Epithelial cell of proximal tubule (primary cell): ENCODE results near the gene PIM3. TPM values are rescaled to one million over a fixed set of nuclear protein-coding genes. Genes with fewer than 3 reads are reported as not detected.

Experiments
- DNase-seq: peaks from one replicate; pipeline ENCODE4 v3.0.0-alpha.2; 2011; ENCODE audit warnings: low read depth
- H3K4me3 ChIP-seq: 2 replicates; pipeline ENCODE4 v1.5.1; 2011; ENCODE audit warnings: low read depth, mild to moderate bottlenecking, low read length
- CTCF ChIP-seq: conservative IDR thresholded peaks from 2 replicates; pipeline ENCODE4 v1.5.1; 2012; ENCODE audit warnings: low read depth, mild to moderate bottlenecking, low read length
- total RNA-seq: library from RNA; depleted of rRNA; stranded (reverse); fragments of >200 nt; gene quantifications from 2 replicates; pipeline ENCODE4 v1.2.3, GENCODE V29; 2015

Gene PIM3
- total RNA-seq, 1 donor from 2014 or later: 37.5 TPM

DNA sequence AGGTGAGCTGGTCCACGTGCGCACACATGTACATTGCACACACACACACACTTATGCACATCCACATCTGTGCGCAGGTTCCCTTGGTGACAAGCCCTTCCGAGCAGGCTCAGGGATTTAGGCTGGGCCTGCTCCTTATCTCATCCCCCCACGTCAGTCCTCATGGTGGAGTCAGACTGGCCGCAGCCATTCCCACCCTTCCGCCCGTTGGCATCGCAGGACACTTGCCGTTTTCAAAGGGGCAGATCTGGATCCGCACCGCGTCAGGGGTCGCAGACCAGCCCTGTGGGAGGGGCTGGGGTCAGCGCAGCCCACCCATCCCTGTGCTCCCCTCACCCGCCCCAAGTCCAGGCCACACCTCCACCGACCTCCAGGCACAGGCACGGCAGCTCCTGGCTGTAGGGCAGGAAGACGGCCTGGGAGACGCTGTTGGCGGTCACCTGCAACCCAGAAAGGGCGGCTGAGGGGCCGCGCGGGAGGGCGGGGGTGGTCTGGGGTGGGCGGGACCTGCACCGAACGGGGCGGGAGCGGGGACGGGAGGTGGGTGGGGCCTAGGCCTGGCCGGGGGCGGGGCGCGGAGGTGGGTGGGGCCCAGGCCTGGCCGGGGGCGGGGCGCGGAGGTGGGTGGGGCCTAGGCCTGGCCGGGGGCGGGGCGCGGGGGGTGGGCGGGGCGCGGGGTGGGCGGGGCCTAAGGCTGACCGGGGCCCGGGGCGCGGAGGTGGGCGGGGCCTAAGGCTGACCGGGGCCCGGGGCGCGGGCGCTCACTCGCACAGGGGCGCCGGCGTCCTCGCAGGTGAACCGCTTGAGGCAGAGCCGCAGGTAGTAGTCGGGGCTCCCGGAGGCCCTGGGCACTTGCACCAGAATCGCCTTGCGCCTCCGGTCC lies 38.7 kb downstream of the PIM3 start:
- TF ChIP-seq CTCF: no peak
- no peak overlapping the region for H3K4me3 ChIP-seq
- DNase-seq: no peak

DNA sequence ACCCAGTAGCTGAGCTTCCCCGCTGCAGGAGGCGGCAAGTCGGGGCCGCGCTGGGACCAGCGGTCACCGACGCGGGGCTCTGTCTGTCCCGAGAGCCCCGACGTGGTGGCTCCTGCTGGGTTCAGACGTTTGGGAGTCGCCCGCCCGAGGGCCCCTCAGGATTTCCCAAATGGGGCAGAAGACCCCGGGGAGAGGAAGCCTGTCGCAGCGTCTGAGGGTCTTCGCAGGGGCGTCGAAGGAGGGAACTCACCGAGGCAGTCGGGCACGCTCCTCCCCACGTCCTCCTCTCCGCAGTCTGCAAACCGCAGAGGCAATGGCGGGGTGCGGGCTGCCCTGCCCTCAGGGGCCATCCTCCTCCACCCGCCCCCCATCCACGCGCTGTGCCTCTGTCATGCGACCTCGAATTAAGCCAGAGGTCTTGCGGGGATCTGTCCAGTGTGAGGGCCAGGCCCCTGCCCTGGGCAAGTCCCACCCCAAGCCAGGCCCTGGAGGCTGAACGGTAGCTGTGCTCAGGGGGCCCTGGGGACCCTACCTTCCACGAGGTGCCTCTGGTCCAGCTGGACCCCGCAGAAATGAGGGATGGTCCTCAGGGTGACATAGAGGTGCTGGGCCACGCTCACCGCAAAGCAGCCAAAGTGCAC lies 39.5 kb downstream of the PIM3 start:
- no peak for DNase-seq
- TF ChIP-seq CTCF: no peak
- H3K4me3 ChIP-seq: no peak overlapping the region

DNA sequence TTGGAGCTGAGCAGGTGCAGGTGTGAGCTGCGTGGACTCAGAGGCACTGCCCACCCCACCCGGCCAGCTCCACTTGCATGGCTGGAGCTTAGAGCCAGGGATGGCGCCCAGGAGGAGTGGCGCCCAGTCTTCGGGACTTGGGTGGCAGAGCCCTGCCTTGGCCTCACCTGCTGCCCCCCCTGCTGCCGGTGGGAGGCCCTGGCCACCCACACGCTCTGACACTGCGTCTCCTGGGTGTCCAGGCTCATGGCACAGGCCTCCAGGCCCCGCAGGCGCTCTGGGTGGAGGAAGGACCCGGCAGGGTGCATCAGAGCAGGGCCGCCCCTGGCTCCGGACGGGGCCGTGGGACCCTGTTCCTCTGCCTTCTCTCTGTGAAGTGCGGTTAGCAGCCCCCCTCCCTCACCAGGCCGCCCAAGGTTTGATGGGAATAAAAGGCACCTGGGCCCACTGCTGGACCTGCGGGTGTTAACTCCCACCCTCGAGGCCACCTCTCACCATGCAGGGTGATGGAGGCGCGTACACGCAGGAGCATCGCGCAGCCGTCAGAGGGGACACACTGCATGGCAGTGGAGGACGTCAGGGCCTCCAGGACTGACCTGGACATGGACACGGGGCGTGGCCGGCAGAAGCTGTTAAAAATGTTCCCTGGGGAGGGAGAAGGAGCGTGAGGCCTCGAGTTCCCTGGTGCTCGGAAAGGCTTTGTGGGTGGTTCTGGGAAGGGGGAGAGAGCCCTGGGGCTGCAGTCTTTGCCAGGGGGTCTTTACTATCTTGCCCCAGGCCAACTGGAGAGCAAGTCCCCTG lies 40.2 kb downstream of the PIM3 start:
- TF ChIP-seq CTCF: no peak
- no peak overlapping the region for H3K4me3 ChIP-seq
- DNase-seq: no peak

- no peak for DNase-seq
- no peak for TF ChIP-seq CTCF
- H3K4me3 ChIP-seq: no peak overlapping the region
These were observed 41.0 kb downstream of the PIM3 start for GRCh38 chr22:50001388-50002231.

- no peak for TF ChIP-seq CTCF
- DNase-seq: no peak
- no peak overlapping the region for H3K4me3 ChIP-seq
These were observed 42.2 kb downstream of the PIM3 start for GRCh38 chr22:50002791-50003190.

DNA sequence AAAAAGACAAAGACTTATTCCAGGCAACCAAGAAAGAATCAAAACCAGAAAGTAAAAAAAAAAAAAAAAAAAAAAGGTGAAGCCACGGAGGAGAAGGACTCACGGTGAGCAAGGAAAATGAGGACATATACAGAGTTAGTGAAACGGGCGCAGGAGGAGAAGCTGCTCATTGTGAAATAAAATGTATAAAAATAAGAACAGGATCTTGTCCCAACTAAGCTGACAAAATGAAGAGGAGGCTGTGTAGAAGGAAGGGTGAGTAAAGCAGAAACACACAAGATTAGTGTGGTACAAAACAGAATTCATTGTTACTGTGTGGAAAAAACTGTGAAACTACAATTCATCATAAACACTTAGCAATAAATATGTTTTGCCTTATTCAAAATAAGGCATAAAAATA lies 44.3 kb downstream of the PIM3 start:
- TF ChIP-seq CTCF: no peak
- H3K4me3 ChIP-seq: no peak overlapping the region

More for the DNA sequence above, 44.3 kb downstream of the PIM3 start:
- no peak for DNase-seq
